Left ventricle myocardium inferior (tissue), 1 donor: ENCODE data around the gene BASP1. TPM values are rescaled to one million over a fixed set of nuclear protein-coding genes. Genes with fewer than 3 reads are reported as not detected.

Source experiments
- DNase-seq: peaks from one replicate; pipeline ENCODE4 v3.0.0-alpha.2; 2020
- H3K27ac ChIP-seq: fragments of 200-600 bp; replicated peaks from 2 replicates; pipeline ENCODE4 v1.8.0; 2021
- H3K27me3 ChIP-seq: fragments of 200-600 bp; 2 replicates; pipeline ENCODE4 v1.8.0; 2021; ENCODE audit warnings: low read depth
- H3K36me3 ChIP-seq: fragments of 200-600 bp; 2 replicates; pipeline ENCODE4 v1.8.0; 2021
- H3K4me1 ChIP-seq: fragments of 200-600 bp; 2 replicates; pipeline ENCODE4 v1.8.0; 2021
- H3K4me3 ChIP-seq: fragments of 200-600 bp; 2 replicates; pipeline ENCODE4 v1.8.0; 2021; ENCODE audit warnings: mild to moderate bottlenecking, moderate library complexity
- H3K9me3 ChIP-seq: fragments of 200-600 bp; replicated peaks from 2 replicates; pipeline ENCODE4 v1.8.0; 2021
- intact Hi-C: fragments of 100-400 bp; cut with micrococcal nuclease; formaldehyde crosslinking; loops from one replicate; pipeline ENCODE4 v1.11.0; 2022
- total RNA-seq: library from RNA; stranded (reverse); fragmentation: NEBNext Ultra II Directional; extraction: Animal tissue kit (Norgen Biotek cat#: 25700); gene quantifications from one replicate; pipeline ENCODE4 v1.2.1, GENCODE V29; 2021
- TF ChIP-seq, protein P1 (sequence below): fragments of 200-600 bp; IDR thresholded peaks from 2 replicates; pipeline ENCODE4 v1.8.0; 2021; ENCODE audit warnings: antibody characterized with exemption, mild to moderate bottlenecking, borderline replicate concordance
- donor health status: DM: no; HTN: yes; CAD: no; lungs with severe emphysema.

BASP1 gene
- total RNA-seq, 1 donor from 2014 or later = 3.7 TPM

DNA sequence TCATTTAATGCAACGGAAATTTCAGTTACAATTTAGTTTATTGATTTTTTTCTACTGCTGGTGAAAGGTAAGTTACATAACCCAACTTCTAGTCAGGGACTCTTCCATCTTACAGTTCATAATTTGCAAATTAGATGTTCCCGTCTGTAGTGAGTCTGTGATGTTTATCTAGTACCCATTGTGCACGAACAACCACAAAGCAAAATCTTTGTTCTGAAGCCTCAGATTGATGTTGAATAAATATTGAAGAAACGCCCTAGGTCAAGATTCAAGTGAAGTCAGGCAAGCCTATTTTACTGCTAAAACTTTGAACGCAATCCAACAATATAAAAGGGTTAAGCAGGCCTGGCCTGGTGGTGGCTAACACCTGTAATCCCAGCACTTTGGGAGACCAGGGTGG is 43.1 kb downstream of the BASP1 start:
- Histone ChIP-seq H3K4me3 (no peak overlapping the region), H3K27me3 (peaks cover 35% of the 10 kb centered on the region), H3K4me1 (no peaks in the 10 kb centered on the region), H3K27ac (no peak overlapping the region), H3K36me3 (no peaks in the 10 kb centered on the region), H3K9me3 (no peaks in the 10 kb centered on the region)
- intact Hi-C loops = no loop called here
- DNase-seq = no peak
- TF ChIP-seq, protein P1, sequence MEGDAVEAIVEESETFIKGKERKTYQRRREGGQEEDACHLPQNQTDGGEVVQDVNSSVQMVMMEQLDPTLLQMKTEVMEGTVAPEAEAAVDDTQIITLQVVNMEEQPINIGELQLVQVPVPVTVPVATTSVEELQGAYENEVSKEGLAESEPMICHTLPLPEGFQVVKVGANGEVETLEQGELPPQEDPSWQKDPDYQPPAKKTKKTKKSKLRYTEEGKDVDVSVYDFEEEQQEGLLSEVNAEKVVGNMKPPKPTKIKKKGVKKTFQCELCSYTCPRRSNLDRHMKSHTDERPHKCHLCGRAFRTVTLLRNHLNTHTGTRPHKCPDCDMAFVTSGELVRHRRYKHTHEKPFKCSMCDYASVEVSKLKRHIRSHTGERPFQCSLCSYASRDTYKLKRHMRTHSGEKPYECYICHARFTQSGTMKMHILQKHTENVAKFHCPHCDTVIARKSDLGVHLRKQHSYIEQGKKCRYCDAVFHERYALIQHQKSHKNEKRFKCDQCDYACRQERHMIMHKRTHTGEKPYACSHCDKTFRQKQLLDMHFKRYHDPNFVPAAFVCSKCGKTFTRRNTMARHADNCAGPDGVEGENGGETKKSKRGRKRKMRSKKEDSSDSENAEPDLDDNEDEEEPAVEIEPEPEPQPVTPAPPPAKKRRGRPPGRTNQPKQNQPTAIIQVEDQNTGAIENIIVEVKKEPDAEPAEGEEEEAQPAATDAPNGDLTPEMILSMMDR = no peak

- H3K9me3 ChIP-seq = no peaks in the 10 kb centered on the region
- H3K36me3 ChIP-seq = no peaks in the 10 kb centered on the region
- H3K4me3 ChIP-seq = no peak overlapping the region
- intact Hi-C loops = no loop called here
- TF ChIP-seq, protein P1 = no peak
- no peak for DNase-seq
- peaks cover 35% of the 10 kb centered on the region for H3K27me3 ChIP-seq
- H3K4me1 ChIP-seq = no peaks in the 10 kb centered on the region
- H3K27ac ChIP-seq = no peak overlapping the region
Observed at GRCh38 chr5:17261075-17261474, 43.6 kb downstream of the BASP1 start.

GRCh38 chr5:17265041-17265440 is 47.6 kb downstream of the BASP1 start:
- H3K36me3 ChIP-seq = no peaks in the 10 kb centered on the region
- H3K4me1 ChIP-seq = no peaks in the 10 kb centered on the region
- no peak for DNase-seq
- H3K4me3 ChIP-seq = no peak overlapping the region
- H3K27me3 ChIP-seq = peaks cover 13% of the 10 kb centered on the region
- H3K9me3 ChIP-seq = no peaks in the 10 kb centered on the region
- intact Hi-C loops = no loop called here
- H3K27ac ChIP-seq = no peak overlapping the region
- TF ChIP-seq, protein P1 = no peak

DNA sequence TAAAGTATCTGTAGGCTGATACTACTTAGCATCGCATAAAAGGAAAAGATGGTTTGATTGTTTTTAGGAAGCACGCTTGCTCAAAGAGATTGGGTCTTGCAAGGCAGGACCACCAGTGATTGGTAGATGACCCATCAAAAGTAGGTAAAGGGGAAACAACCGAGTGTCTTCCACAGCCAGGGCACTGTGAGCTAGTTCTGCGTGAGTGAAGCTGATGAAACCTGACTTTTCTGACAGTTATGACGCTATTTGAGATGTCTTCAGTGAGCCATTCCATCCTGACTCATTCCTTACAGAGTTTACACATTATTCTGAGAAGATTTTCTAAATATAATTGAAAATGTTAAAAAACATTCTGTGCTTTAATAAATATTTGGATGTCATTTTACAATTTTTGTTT is 49.7 kb downstream of the BASP1 start:
- intact Hi-C loops = no loop called here
- TF ChIP-seq, protein P1 = no peak
- Histone ChIP-seq H3K4me3 (no peak overlapping the region), H3K27me3 (peaks cover 9% of the 10 kb centered on the region), H3K4me1 (no peaks in the 10 kb centered on the region), H3K27ac (no peak overlapping the region), H3K9me3 (no peaks in the 10 kb centered on the region), H3K36me3 (no peaks in the 10 kb centered on the region)
- DNase-seq = no peak

DNA sequence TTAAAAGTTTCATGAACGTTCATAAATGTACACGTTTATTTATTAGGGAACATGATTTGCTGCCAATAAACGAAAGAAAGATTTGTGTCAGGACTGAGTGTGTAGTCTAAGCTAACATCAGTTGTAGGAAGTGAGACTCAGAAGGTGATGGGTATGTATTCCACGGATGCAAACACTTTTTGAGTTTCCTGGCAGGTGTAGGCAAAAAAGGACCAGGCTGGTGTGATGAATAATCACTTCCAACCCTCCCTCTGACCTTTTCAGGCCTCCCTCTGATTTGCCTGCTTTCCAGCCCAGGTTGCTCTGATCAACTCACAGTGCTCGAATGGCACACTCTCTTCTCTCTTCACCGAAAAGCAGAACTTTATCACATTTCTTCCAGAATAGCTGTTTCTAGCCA is 51.8 kb downstream of the BASP1 start:
- no peaks in the 10 kb centered on the region for H3K9me3 ChIP-seq
- intact Hi-C loops = no loop called here
- H3K27me3 ChIP-seq = no peaks in the 10 kb centered on the region
- H3K4me1 ChIP-seq = no peaks in the 10 kb centered on the region
- TF ChIP-seq, protein P1 = no peak
- no peaks in the 10 kb centered on the region for H3K36me3 ChIP-seq
- H3K27ac ChIP-seq = no peak overlapping the region
- DNase-seq = no peak
- no peak overlapping the region for H3K4me3 ChIP-seq

DNA sequence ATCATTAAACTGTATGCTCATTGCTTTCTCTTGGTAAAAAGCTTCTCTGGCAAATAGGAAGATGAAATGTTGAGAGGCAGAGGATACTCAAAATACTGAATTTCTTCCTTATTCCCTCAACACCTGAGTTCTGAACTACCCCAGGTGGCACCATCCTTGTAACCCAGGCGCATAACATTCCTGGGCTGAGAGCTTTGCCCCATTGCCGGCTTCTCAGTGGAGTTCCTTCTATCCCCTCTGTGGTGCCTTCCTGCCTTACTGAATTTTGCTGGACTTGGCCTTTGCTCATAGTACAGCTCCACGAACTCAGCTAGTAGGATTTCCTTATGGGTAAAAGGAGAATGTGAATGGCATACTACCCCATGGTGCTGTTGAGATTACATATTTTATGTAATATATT is 54.7 kb downstream of the BASP1 start:
- H3K9me3 ChIP-seq = no peaks in the 10 kb centered on the region
- no peaks in the 10 kb centered on the region for H3K36me3 ChIP-seq
- intact Hi-C loops = no loop called here
- H3K4me3 ChIP-seq = no peak overlapping the region
- no peak overlapping the region for H3K27ac ChIP-seq
- H3K27me3 ChIP-seq = no peaks in the 10 kb centered on the region
- TF ChIP-seq, protein P1 = no peak
- no peaks in the 10 kb centered on the region for H3K4me1 ChIP-seq
- no peak for DNase-seq
